GM19455 (cell line): Measurements from ENCODE around the gene SYNGR3.

Source experiments
- ATAC-seq: cut with Tn5 transposase; IDR thresholded peaks from one replicate; pipeline ENCODE4 v1.9.1; 2021; ENCODE audit not compliant: unreplicated experiment

SYNGR3 gene

GRCh38 chr16:2039274-2040031 is 49.7 kb downstream of the SYNGR3 start:
- ATAC-seq, result no peak

GRCh38 chr16:2040041-2040786 is 50.4 kb downstream of the SYNGR3 start:
- no peak for ATAC-seq

- no peak for ATAC-seq
Observed at GRCh38 chr16:2040787-2041522, 51.2 kb downstream of the SYNGR3 start.

- no peak for ATAC-seq
Observed at GRCh38 chr16:2042171-2042985, 52.6 kb downstream of the SYNGR3 start.

GRCh38 chr16:2042986-2043666 is 53.4 kb downstream of the SYNGR3 start:
- ATAC-seq, result no peak
